ENCODE measurements around the gene DIAPH1.

- TF ChIP-seq SPI1 (IDR thresholded peaks at IDR 0.05; ENCODE audit: low read depth, low read length), result peak; percentile 88
- TF ChIP-seq POLR2AphosphoS5 (IDR thresholded peaks at IDR 0.05; ENCODE audit: low read depth, low read length), result no peak
- no peak for TF ChIP-seq TAF1 (IDR thresholded peaks at IDR 0.05; ENCODE audit: low read depth, low read length)
- TF ChIP-seq POLR2A (IDR thresholded peaks at IDR 0.05; ENCODE audit: low read depth, low read length), result no peak
- no peak for TF ChIP-seq PAX5 (IDR thresholded peaks at IDR 0.05; ENCODE audit: insufficient read depth, low read length, severe bottlenecking)
- no peak for TF ChIP-seq POU2F2 (IDR thresholded peaks at IDR 0.05; ENCODE audit: low read depth, low read length)
Observed at GRCh38 chr5:141633871-141634561, 15.2 kb upstream of the DIAPH1 start.

Data from GM12891 (cell line).